HCT116 (cell line): ENCODE results near the gene CTBP1. TPM values are rescaled to one million over a fixed set of nuclear protein-coding genes. Genes with fewer than 3 reads are reported as not detected.

Experiments used
- ATAC-seq: fragments of 200-7000 bp; cut with Tn5 transposase; 2 replicates; pipeline ENCODE4 v1.9.1; 2020; ENCODE audit warnings: mild to moderate bottlenecking, moderate library complexity
- BruUV-seq: library from RNA; stranded (reverse); fragments of 400-500 nt; replicated peaks from 2 replicates; lab custom pipeline; 2021; lab: Mats Ljungman, UMichigan
- CTCF ChIA-PET: fragments of 300-600 bp; sonication (Branson Sonifier 250); formaldehyde crosslinking; loops from one replicate; lab custom pipeline; 2021; ENCODE audit warnings: antibody characterized with exemption; lab: Charles Lee
- POLR2A ChIA-PET: fragments of 300-600, 350-600 bp; sonication (Branson Sonifier 250); formaldehyde crosslinking; loops from one replicate; lab custom pipeline; 2021; ENCODE audit warnings: antibody characterized with exemption; lab: Charles Lee
- RAD21 ChIA-PET, 2 experiments: fragments of 300-600 bp; sonication (Branson Sonifier 250); formaldehyde crosslinking; loops; one replicate each; lab custom pipeline; 2023; ENCODE audit warnings: low total read pairs in 2 of 2; ENCODE audit not compliant: uncharacterized antibody in 2 of 2, unreplicated experiment in 2 of 2, low non-redundant PET in 1 of 2; lab: Charles Lee
- DNase-seq: peaks from one replicate; pipeline ENCODE4 v3.0.0-alpha.2; 2010; ENCODE audit warnings: low read depth, low spot score
- H2AFZ ChIP-seq: fragments of 200-600 bp; shearing (Covaris generic), sonication (generic); 2 replicates; pipeline ENCODE4 v1.6.1; 2017; ENCODE audit warnings: low read depth, mixed run types, mixed read lengths, antibody characterized with exemption, low read length; ENCODE audit not compliant: poor library complexity, severe bottlenecking
- H3K27ac ChIP-seq: 2 replicates; pipeline ENCODE4 v1.5.1; 2012; ENCODE audit warnings: low read depth, low read length
- H3K27me3 ChIP-seq: fragments of 200-600 bp; sonication (generic); 2 replicates; pipeline ENCODE4 v1.6.1; 2016; ENCODE audit warnings: mixed run types, low read length, mixed read lengths; ENCODE audit not compliant: insufficient read depth
- H3K36me3 ChIP-seq, 2 experiments: fragments of 200-500 bp in 1 of 2; fragments of 200-600 bp in 1 of 2; sonication (Bioruptor generic) in 1 of 2; sonication (generic) in 1 of 2; 2 replicates each; pipeline versions ENCODE4 v1.5.1 to v1.6.1; 2014 to 2016; ENCODE audit warnings: low read length in 2 of 2, inconsistent platforms in 1 of 2, mixed read lengths in 1 of 2, mixed run types in 1 of 2; ENCODE audit not compliant: insufficient read depth in 2 of 2, control insufficient read depth in 1 of 2
- H3K4me1 ChIP-seq, 2 experiments: fragments of 200-600 bp in 1 of 2; sonication (generic) in 1 of 2; 2 replicates each; pipeline versions ENCODE4 v1.5.1 to v1.6.1; 2012 to 2017; ENCODE audit warnings: low read length in 2 of 2, inconsistent platforms in 1 of 2, mild to moderate bottlenecking in 1 of 2, mixed read lengths in 1 of 2, mixed run types in 1 of 2, moderate library complexity in 1 of 2; ENCODE audit not compliant: insufficient read depth in 2 of 2, control insufficient read depth in 1 of 2
- H3K4me2 ChIP-seq: fragments of 200-600 bp; sonication (generic); 2 replicates; pipeline ENCODE4 v1.6.1; 2017; ENCODE audit warnings: mixed run types, low read length, mixed read lengths
- H3K4me3 ChIP-seq, 2 experiments: fragments of 200-600 bp in 1 of 2; sonication (generic) in 1 of 2; replicated peaks in 1 of 2; 2 replicates each; pipeline ENCODE4 v1.5.1; 2011 to 2016; ENCODE audit warnings: low read length in 2 of 2, control low read depth in 1 of 2, low read depth in 1 of 2, mild to moderate bottlenecking in 1 of 2, mixed read lengths in 1 of 2, mixed run types in 1 of 2
- H3K79me2 ChIP-seq: fragments of 200-600 bp; sonication (generic); 2 replicates; pipeline ENCODE4 v1.6.1; 2017; ENCODE audit warnings: mild to moderate bottlenecking, mixed run types, low read length, moderate library complexity, mixed read lengths; ENCODE audit not compliant: insufficient read depth
- H3K9ac ChIP-seq: fragments of 200-600 bp; sonication (generic); 2 replicates; pipeline ENCODE4 v1.6.1; 2016; ENCODE audit warnings: low read length, mixed read lengths
- H3K9me2 ChIP-seq: fragments of 200-600 bp; sonication (generic), shearing (Covaris generic); 2 replicates; pipeline ENCODE4 v1.6.1; 2017; ENCODE audit warnings: mixed run types, mild to moderate bottlenecking, moderate library complexity; ENCODE audit not compliant: insufficient read depth
- H3K9me3 ChIP-seq, 2 experiments: fragments of 200-500 bp in 1 of 2; fragments of 200-600 bp in 1 of 2; sonication (Bioruptor generic) in 1 of 2; sonication (generic) in 1 of 2; 2 replicates each; pipeline ENCODE4 v1.6.1; 2014 to 2017; ENCODE audit warnings: low read length in 2 of 2, mixed read lengths in 2 of 2, inconsistent platforms in 1 of 2, low read depth in 1 of 2, mild to moderate bottlenecking in 1 of 2, mixed run types in 1 of 2, moderate library complexity in 1 of 2; ENCODE audit not compliant: control insufficient read depth in 1 of 2, insufficient read depth in 1 of 2
- H4K20me1 ChIP-seq: fragments of 200-600 bp; sonication (generic), shearing (Covaris generic); 2 replicates; pipeline ENCODE4 v1.6.1; 2017; ENCODE audit warnings: mixed run types, mild to moderate bottlenecking, moderate library complexity; ENCODE audit not compliant: insufficient read depth
- ATF3 ChIP-seq: IDR thresholded peaks from 2 replicates; pipeline ENCODE4 v1.6.1; 2012
- CBX3 ChIP-seq: IDR thresholded peaks from 2 replicates; pipeline ENCODE4 v1.6.1; 2012; ENCODE audit warnings: low read depth
- CEBPB ChIP-seq: IDR thresholded peaks from 2 replicates; pipeline ENCODE4 v1.6.1; 2012; ENCODE audit warnings: low read depth
- ELF1 ChIP-seq: IDR thresholded peaks from 2 replicates; pipeline ENCODE4 v1.6.1; 2012; ENCODE audit warnings: low read depth, borderline replicate concordance
- EZH2 ChIP-seq: fragments of 200-600 bp; sonication (generic); IDR thresholded peaks from 2 replicates; pipeline ENCODE4 v1.6.1; 2017; ENCODE audit warnings: antibody characterized with exemption, mixed run types
- JUND ChIP-seq: IDR thresholded peaks from 2 replicates; pipeline ENCODE4 v1.6.1; 2012
- MAX ChIP-seq: IDR thresholded peaks from 2 replicates; pipeline ENCODE4 v1.6.1; 2012
- POLR2A ChIP-seq: IDR thresholded peaks from 2 replicates; pipeline ENCODE4 v1.7.0; 2011; ENCODE audit warnings: borderline replicate concordance; ENCODE audit not compliant: insufficient read depth, insufficient read length; ENCODE audit errors: extremely low read depth
- POLR2AphosphoS5 ChIP-seq: IDR thresholded peaks from 2 replicates; pipeline ENCODE4 v1.6.1; 2011; ENCODE audit warnings: mild to moderate bottlenecking, low read depth, low read length, moderate library complexity
- RAD21 ChIP-seq: IDR thresholded peaks from 2 replicates; pipeline ENCODE4 v1.6.1; 2012; ENCODE audit warnings: low read depth, mild to moderate bottlenecking
- ZNF274 ChIP-seq: fragments of 200-500 bp; sonication (Bioruptor generic); IDR thresholded peaks from 2 replicates; pipeline ENCODE4 v1.6.1; 2014; ENCODE audit warnings: mild to moderate bottlenecking, low read depth, low read length, inconsistent platforms
- intact Hi-C: fragments of 100-400 bp; cut with micrococcal nuclease; formaldehyde crosslinking; loops from 2 replicates; pipeline ENCODE4 v1.10.0; 2022
- total RNA-seq: library from RNA; stranded (reverse); gene quantifications from one replicate; pipeline ENCODE4 v1.2.1, GENCODE V29; 2021; ENCODE audit not compliant: unreplicated experiment

CTBP1 gene
- total RNA-seq, 1 experiment from 2014 or later: 175 TPM

DNA sequence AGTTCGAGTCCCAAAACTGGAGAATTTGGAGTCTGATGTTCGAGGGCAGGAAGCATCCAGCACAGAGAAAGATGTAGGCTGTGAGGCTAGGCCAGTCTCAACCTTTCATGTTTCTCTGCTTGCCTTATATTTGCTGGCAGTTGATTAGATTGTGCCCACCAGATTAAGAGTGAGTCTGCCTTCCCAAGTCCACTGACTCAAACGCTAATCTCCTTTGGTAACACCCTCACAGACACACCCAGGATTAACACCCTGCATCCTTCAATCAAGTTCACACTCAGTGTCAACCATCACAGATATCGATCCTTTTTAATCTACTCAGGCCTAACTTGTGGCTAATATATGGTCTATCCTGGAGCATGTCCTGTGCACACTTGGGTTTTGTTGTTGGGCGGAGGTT lies 22.8 kb upstream of the CTBP1 start:
- ChIA-PET RAD21 (no interaction called here), CTCF (no interaction called here), POLR2A (no interaction called here)
- DNase-seq (no peak), ATAC-seq (no peak)
- intact Hi-C loops: no loop called here
- no peaks in the 10 kb centered on the region for H3K79me2 ChIP-seq
- no peak overlapping the region for H3K9ac ChIP-seq
- H3K27ac ChIP-seq: no peak overlapping the region
- no peak overlapping the region for H3K4me2 ChIP-seq
- no peak overlapping the region for H2AFZ ChIP-seq
- no peaks in the 10 kb centered on the region; a peak in 1 of 4 replicates for H3K36me3 ChIP-seq
- no peaks in the 10 kb centered on the region for H3K4me1 ChIP-seq
- H3K9me2 ChIP-seq: no peaks in the 10 kb centered on the region
- no peaks in the 10 kb centered on the region for H4K20me1 ChIP-seq
- peaks cover 0 to 5% of the 10 kb centered on the region in 2 experiments; a peak in 1 of 4 replicates for H3K9me3 ChIP-seq
- no peak overlapping the region for H3K4me3 ChIP-seq
- TF ChIP-seq ATF3 (no peak), MAX (no peak), ELF1 (no peak), EZH2 (no peak), RAD21 (no peak), POLR2A (no peak), CEBPB (no peak), ZNF274 (no peak), CBX3 (no peak)
- H3K27me3 ChIP-seq: no peaks in the 10 kb centered on the region
- no TSS peak for BruUV-seq

- Histone ChIP-seq H4K20me1 (no peaks in the 10 kb centered on the region), H2AFZ (no peak overlapping the region), H3K4me2 (no peak overlapping the region), H3K9ac (no peak overlapping the region), H3K27me3 (no peaks in the 10 kb centered on the region), H3K9me3 (peaks cover 0 to 5% of the 10 kb centered on the region in 2 experiments; a peak in 1 of 4 replicates), H3K4me3 (no peak overlapping the region), H3K36me3 (no peaks in the 10 kb centered on the region; a peak in 1 of 4 replicates), H3K27ac (no peak overlapping the region)
- BruUV-seq: no TSS peak
- no peak for ATAC-seq
- intact Hi-C loops: loop anchor here (2.0 kb wide), 1 partner anchor 196 kb away; no protein-coding TSS in a partner anchor
- CTCF ChIA-PET: no interaction called here
- RAD21 ChIA-PET: no interaction called here
- POLR2A ChIA-PET: no interaction called here
- TF ChIP-seq JUND (no peak), POLR2AphosphoS5 (no peak)
- TF ChIP-seq, all 23 proteins: peak for 0
- DNase-seq: no peak
- Histone ChIP-seq H3K79me2 (no peaks in the 10 kb centered on the region), H3K9me2 (no peaks in the 10 kb centered on the region), H3K4me1 (no peaks in the 10 kb centered on the region)
These were observed 20.3 kb upstream of the CTBP1 start for GRCh38 chr4:1269209-1269608.
